Measurements from ENCODE around the gene GRK4. TPM values are rescaled to one million over a fixed set of nuclear protein-coding genes. Genes with fewer than 3 reads are reported as not detected.

GRK4 gene
- total RNA-seq, 1 donor from 2014 or later: 6.7 TPM

DNA sequence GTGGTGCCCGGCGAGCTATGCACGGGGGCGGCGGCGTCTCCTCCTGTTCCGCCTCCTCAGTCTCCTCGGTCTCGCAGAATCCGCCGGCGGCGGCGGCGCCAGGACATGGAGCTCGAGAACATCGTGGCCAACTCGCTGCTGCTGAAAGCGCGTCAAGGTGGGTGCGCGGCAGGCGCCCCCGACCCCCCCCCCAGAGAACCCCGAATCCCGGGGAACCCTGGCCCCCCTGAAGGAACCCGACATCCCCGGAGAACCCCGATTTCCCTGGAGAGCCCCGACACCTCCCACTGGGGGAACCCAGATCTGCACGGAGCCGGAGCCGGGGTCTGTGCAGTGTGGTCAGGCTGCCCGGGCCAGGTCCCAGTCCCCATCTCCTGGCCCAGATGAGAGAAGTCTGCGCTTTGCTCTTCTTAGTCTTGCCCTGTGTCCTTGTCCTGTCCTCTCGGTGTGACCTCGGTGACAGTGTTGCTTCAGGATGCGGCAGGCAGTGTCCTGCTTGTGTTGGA is 648 bp downstream of the GRK4 start:
- H3K9ac ChIP-seq (ENCODE audit: low read length): peak overlapping the region; percentile 90
- H3K4me3 ChIP-seq (ENCODE audit: insufficient read depth, low read depth, low read length): peak overlapping the region; percentile 99
- Mint-ChIP-seq H3K36me3 (ENCODE audit: low read depth, unreplicated experiment) (peaks cover 3% of the 10 kb centered on the region), H3K4me1 (ENCODE audit: low read depth, unreplicated experiment) (peaks cover 17% of the 10 kb centered on the region), H3K4me3 (ENCODE audit: unreplicated experiment) (peak overlapping the region; percentile 93), H3K27ac (ENCODE audit: unreplicated experiment) (peak overlapping the region; percentile 78), H3K27me3 (ENCODE audit: low read depth, unreplicated experiment) (no peaks in the 10 kb centered on the region), H3K9me3 (ENCODE audit: unreplicated experiment) (peaks cover 2% of the 10 kb centered on the region)
- DNase-seq (ENCODE audit: low read depth): peak; percentile 31
- peaks cover 48% of the 10 kb centered on the region for H3K79me2 ChIP-seq (ENCODE audit: insufficient read depth, low read length)
- no peak for FAIRE-seq
- no peaks in the 10 kb centered on the region for H3K36me3 ChIP-seq (ENCODE audit: insufficient read depth, low read length)
- H4K20me1 ChIP-seq (ENCODE audit: insufficient read depth, low read length): peaks cover 37% of the 10 kb centered on the region
- H3K4me1 ChIP-seq (ENCODE audit: insufficient read depth, low read length): peaks cover 17% of the 10 kb centered on the region
- H3K27me3 ChIP-seq (ENCODE audit: insufficient read depth, low read length): no peaks in the 10 kb centered on the region
- no peak for TF ChIP-seq EZH2 (IDR thresholded peaks at IDR 0.05; ENCODE audit: insufficient read depth, low read length)
- TF ChIP-seq, protein P1, sequence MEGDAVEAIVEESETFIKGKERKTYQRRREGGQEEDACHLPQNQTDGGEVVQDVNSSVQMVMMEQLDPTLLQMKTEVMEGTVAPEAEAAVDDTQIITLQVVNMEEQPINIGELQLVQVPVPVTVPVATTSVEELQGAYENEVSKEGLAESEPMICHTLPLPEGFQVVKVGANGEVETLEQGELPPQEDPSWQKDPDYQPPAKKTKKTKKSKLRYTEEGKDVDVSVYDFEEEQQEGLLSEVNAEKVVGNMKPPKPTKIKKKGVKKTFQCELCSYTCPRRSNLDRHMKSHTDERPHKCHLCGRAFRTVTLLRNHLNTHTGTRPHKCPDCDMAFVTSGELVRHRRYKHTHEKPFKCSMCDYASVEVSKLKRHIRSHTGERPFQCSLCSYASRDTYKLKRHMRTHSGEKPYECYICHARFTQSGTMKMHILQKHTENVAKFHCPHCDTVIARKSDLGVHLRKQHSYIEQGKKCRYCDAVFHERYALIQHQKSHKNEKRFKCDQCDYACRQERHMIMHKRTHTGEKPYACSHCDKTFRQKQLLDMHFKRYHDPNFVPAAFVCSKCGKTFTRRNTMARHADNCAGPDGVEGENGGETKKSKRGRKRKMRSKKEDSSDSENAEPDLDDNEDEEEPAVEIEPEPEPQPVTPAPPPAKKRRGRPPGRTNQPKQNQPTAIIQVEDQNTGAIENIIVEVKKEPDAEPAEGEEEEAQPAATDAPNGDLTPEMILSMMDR (IDR thresholded peaks at IDR 0.05; ENCODE audit: insufficient read depth, low read depth, low read length): no peak
- H3K9me3 ChIP-seq (ENCODE audit: insufficient read depth, low read depth, low read length): no peaks in the 10 kb centered on the region
- H3K4me2 ChIP-seq (ENCODE audit: low read length): peak overlapping the region; percentile 89
- peak overlapping the region; percentile 76 for H2AFZ ChIP-seq (ENCODE audit: low read depth, low read length)
- H3K27ac ChIP-seq (ENCODE audit: low read depth, low read length): no peak overlapping the region

DNA sequence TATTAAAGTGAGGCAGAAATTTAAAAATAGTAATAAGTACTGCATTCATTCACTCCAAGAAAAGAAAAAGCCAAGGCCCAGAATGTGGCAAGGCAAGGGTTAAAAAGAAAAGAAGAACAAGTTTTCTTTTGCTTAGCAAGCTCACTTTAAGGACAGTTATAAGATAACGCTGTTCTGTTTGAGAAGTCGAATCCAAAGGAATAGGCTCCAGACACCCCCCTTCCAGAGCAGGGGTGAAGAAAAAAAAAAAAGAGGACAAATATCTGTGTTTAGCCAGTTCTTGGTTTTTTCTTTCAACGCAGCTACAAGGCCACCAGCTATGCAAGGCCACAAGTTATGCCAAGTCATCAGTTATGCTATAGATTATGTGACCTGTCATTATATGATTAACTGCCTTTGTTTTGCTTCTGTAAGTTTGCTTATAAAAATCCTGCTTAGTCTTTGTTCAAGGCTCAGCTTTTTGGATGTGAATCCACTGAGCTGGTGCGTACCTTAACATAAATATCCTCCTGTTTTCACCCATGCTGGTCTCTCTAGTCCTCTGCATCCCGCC is 1.4 kb downstream of the GRK4 start:
- Histone ChIP-seq H3K4me2 (ENCODE audit: low read length) (peak overlapping the region; percentile 89), H2AFZ (ENCODE audit: low read depth, low read length) (no peak overlapping the region), H3K9ac (ENCODE audit: low read length) (peak overlapping the region; percentile 90), H3K9me3 (ENCODE audit: insufficient read depth, low read depth, low read length) (no peaks in the 10 kb centered on the region), H3K4me3 (ENCODE audit: insufficient read depth, low read depth, low read length) (peak overlapping the region; percentile 99), H4K20me1 (ENCODE audit: insufficient read depth, low read length) (peaks cover 31% of the 10 kb centered on the region), H3K36me3 (ENCODE audit: insufficient read depth, low read length) (no peaks in the 10 kb centered on the region), H3K27ac (ENCODE audit: low read depth, low read length) (no peak overlapping the region), H3K79me2 (ENCODE audit: insufficient read depth, low read length) (peaks cover 42% of the 10 kb centered on the region), H3K27me3 (ENCODE audit: insufficient read depth, low read length) (no peaks in the 10 kb centered on the region), H3K4me1 (ENCODE audit: insufficient read depth, low read length) (peaks cover 17% of the 10 kb centered on the region)
- Mint-ChIP-seq H3K27me3 (ENCODE audit: low read depth, unreplicated experiment) (no peaks in the 10 kb centered on the region), H3K4me1 (ENCODE audit: low read depth, unreplicated experiment) (peaks cover 13% of the 10 kb centered on the region), H3K36me3 (ENCODE audit: low read depth, unreplicated experiment) (peaks cover 2% of the 10 kb centered on the region), H3K27ac (ENCODE audit: unreplicated experiment) (no peak overlapping the region), H3K9me3 (ENCODE audit: unreplicated experiment) (peaks cover 2% of the 10 kb centered on the region), H3K4me3 (ENCODE audit: unreplicated experiment) (peak overlapping the region; percentile 93)
- FAIRE-seq (no peak), DNase-seq (ENCODE audit: low read depth) (no peak)
- TF ChIP-seq EZH2 (IDR thresholded peaks at IDR 0.05; ENCODE audit: insufficient read depth, low read length): no peak
- TF ChIP-seq, protein P1 (IDR thresholded peaks at IDR 0.05; ENCODE audit: insufficient read depth, low read depth, low read length): no peak

DNA sequence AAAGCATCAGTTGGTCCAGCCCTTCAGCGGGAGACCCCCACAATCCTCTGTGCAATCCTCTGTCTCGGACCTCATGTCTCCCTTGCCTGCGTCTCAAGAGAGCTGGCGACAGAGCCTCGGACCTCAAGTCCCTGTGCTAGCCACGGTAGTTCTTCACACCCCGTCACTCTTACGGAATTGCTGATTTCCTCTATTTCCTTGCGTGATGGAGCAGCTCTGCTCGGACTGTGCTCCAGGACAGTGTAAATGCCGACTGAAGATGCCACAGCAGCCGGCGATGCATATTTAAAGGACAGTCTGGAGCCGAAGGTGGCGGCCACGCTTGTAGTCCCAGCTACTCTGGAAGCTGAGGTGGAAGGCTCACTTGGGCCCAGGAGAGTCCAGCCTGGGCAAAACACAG is 1.9 kb downstream of the GRK4 start:
- Histone ChIP-seq H4K20me1 (ENCODE audit: insufficient read depth, low read length) (peaks cover 27% of the 10 kb centered on the region), H3K4me3 (ENCODE audit: insufficient read depth, low read depth, low read length) (no peak overlapping the region), H3K36me3 (ENCODE audit: insufficient read depth, low read length) (no peaks in the 10 kb centered on the region), H3K9me3 (ENCODE audit: insufficient read depth, low read depth, low read length) (no peaks in the 10 kb centered on the region), H3K27ac (ENCODE audit: low read depth, low read length) (no peak overlapping the region), H3K9ac (ENCODE audit: low read length) (no peak overlapping the region), H3K4me1 (ENCODE audit: insufficient read depth, low read length) (peaks cover 17% of the 10 kb centered on the region), H3K79me2 (ENCODE audit: insufficient read depth, low read length) (peaks cover 38% of the 10 kb centered on the region), H3K27me3 (ENCODE audit: insufficient read depth, low read length) (no peaks in the 10 kb centered on the region), H3K4me2 (ENCODE audit: low read length) (no peak overlapping the region), H2AFZ (ENCODE audit: low read depth, low read length) (no peak overlapping the region)
- Mint-ChIP-seq H3K27ac (ENCODE audit: unreplicated experiment) (no peak overlapping the region), H3K4me1 (ENCODE audit: low read depth, unreplicated experiment) (peaks cover 13% of the 10 kb centered on the region), H3K4me3 (ENCODE audit: unreplicated experiment) (peak overlapping the region; percentile 7), H3K9me3 (ENCODE audit: unreplicated experiment) (peaks cover 2% of the 10 kb centered on the region), H3K27me3 (ENCODE audit: low read depth, unreplicated experiment) (no peaks in the 10 kb centered on the region), H3K36me3 (ENCODE audit: low read depth, unreplicated experiment) (peaks cover 2% of the 10 kb centered on the region)
- TF ChIP-seq EZH2 (IDR thresholded peaks at IDR 0.05; ENCODE audit: insufficient read depth, low read length): no peak
- TF ChIP-seq, protein P1 (IDR thresholded peaks at IDR 0.05; ENCODE audit: insufficient read depth, low read depth, low read length): no peak
- DNase-seq (ENCODE audit: low read depth) (no peak), FAIRE-seq (no peak)
